HepG2 (cell line): ENCODE data around the gene FUT1. TPM values are rescaled to one million over a fixed set of nuclear protein-coding genes. Genes with fewer than 3 reads are reported as not detected.
A peak's percentile ranks its signal among the peaks of the same experiment; 100 is the strongest.

Experiments used
- AGO2 ChIP-seq: fragments of 200-400 bp; formaldehyde crosslinking; optimal IDR thresholded peaks from 2 replicates; pipeline ENCODE3; 2017; ENCODE audit warnings: mild to moderate bottlenecking, low read depth, low read length, moderate library complexity
- ARNTL ChIP-seq: sonication (generic); formaldehyde crosslinking; IDR thresholded peaks from 2 replicates; pipeline ENCODE4 v1.4.0; 2020; ENCODE audit warnings: mild to moderate bottlenecking, missing genetic modification reagents
- ASH2L ChIP-seq: fragments of 300-600, 200-600 bp; sonication (generic); IDR thresholded peaks from 2 replicates; pipeline ENCODE4 v1.7.0; 2017; ENCODE audit warnings: low read depth, mild to moderate bottlenecking, moderate library complexity, mixed read lengths, low read length; ENCODE audit not compliant: insufficient read length
- DBP ChIP-seq: sonication (generic); formaldehyde crosslinking; IDR thresholded peaks from 2 replicates; pipeline ENCODE4 v1.4.0; 2020; ENCODE audit warnings: missing genetic modification reagents; ENCODE audit errors: not compliant biosample characterization
- ELF1 ChIP-seq: sonication (generic); formaldehyde crosslinking; IDR thresholded peaks from 2 replicates; pipeline ENCODE4 v1.4.0; 2020; ENCODE audit warnings: missing genetic modification reagents
- ELF3 ChIP-seq: IDR thresholded peaks from 2 replicates; pipeline ENCODE4 v1.6.1; 2016; ENCODE audit warnings: missing genetic modification reagents, missing compliant biosample characterization
- ETS1 ChIP-seq: sonication (generic); formaldehyde crosslinking; IDR thresholded peaks from 2 replicates; pipeline ENCODE4 v1.4.0; 2020; ENCODE audit warnings: missing genetic modification reagents
- FOXA1 ChIP-seq, 2 experiments: fragments of 450-650 bp in 1 of 2; sonication (generic) in 1 of 2; formaldehyde crosslinking in 1 of 2; IDR thresholded peaks; 2 replicates each; pipeline versions ENCODE4 v1.4.0 to v1.6.1; 2016 to 2020; ENCODE audit warnings: missing genetic modification reagents in 1 of 2
- GPBP1L1 ChIP-seq: sonication (generic); formaldehyde crosslinking; IDR thresholded peaks from 2 replicates; pipeline ENCODE4 v1.5.0; 2020; ENCODE audit warnings: mild to moderate bottlenecking, missing genetic modification reagents
- KDM1A ChIP-seq: IDR thresholded peaks from 2 replicates; pipeline ENCODE4 v1.6.1; 2016; ENCODE audit warnings: missing compliant biosample characterization
- MTA1 ChIP-seq: sonication (generic); formaldehyde crosslinking; IDR thresholded peaks from 2 replicates; pipeline ENCODE4 v1.4.0; 2020; ENCODE audit warnings: missing genetic modification reagents, mild to moderate bottlenecking, borderline replicate concordance
- NCOA5 ChIP-seq: sonication (generic); formaldehyde crosslinking; IDR thresholded peaks from 2 replicates; pipeline ENCODE4 v1.4.0; 2020; ENCODE audit warnings: missing genetic modification reagents
- SAP130 ChIP-seq: IDR thresholded peaks from 2 replicates; pipeline ENCODE4 v1.6.1; 2016; ENCODE audit warnings: low read depth
- SETDB1 ChIP-seq: sonication (generic); formaldehyde crosslinking; IDR thresholded peaks from 2 replicates; pipeline ENCODE4 v1.5.1; 2020; ENCODE audit warnings: missing genetic modification reagents, mild to moderate bottlenecking, borderline replicate concordance
- TIGD3 ChIP-seq: sonication (generic); formaldehyde crosslinking; IDR thresholded peaks from 2 replicates; pipeline ENCODE4 v1.5.1; 2020; ENCODE audit warnings: mild to moderate bottlenecking, missing genetic modification reagents, borderline replicate concordance
- ZBTB49 ChIP-seq: sonication (generic); formaldehyde crosslinking; IDR thresholded peaks from 2 replicates; pipeline ENCODE4 v1.4.0; 2020; ENCODE audit warnings: missing genetic modification reagents, borderline replicate concordance
- ZC3H4 ChIP-seq: sonication (generic); formaldehyde crosslinking; IDR thresholded peaks from 2 replicates; pipeline ENCODE4 v1.4.0; 2020; ENCODE audit warnings: missing genetic modification reagents, borderline replicate concordance
- ZFP36L1 ChIP-seq: sonication (generic); formaldehyde crosslinking; IDR thresholded peaks from 2 replicates; pipeline ENCODE4 v1.8.0; 2022; ENCODE audit warnings: mild to moderate bottlenecking, missing genetic modification reagents, moderate library complexity
- ZNF781 ChIP-seq: sonication (generic); formaldehyde crosslinking; IDR thresholded peaks from 2 replicates; pipeline ENCODE4 v1.5.1; 2020; ENCODE audit warnings: borderline replicate concordance, mild to moderate bottlenecking, missing genetic modification reagents; ENCODE audit errors: not compliant biosample characterization
- polyA plus RNA-seq, 8 experiments: library from polyadenylated mRNA; depleted of rRNA in 3 of 8; stranded (reverse) in 7 of 8; unstranded in 1 of 8; fragments of >200 nt; fragmentation: Illumina TruSeq in 4 of 8; extraction: Trizol in 4 of 8; gene quantifications; 2 replicates each; pipeline versions ENCODE4 v1.2.1 to v1.2.3, GENCODE V29; 2011 to 2016; ENCODE audit warnings: low read depth in 4 of 8, missing spikeins in 1 of 8, mixed read lengths in 1 of 8; ENCODE audit not compliant: insufficient read depth in 1 of 8
- total RNA-seq, 5 experiments: library from RNA; depleted of rRNA; stranded (reverse); fragments of >200 nt; fragmentation: Illumina TruSeq; extraction: Trizol; gene quantifications; 2 replicates each; pipeline ENCODE4 v1.2.3, GENCODE V29; 2016; ENCODE audit warnings: low read depth in 1 of 5

The FUT1 gene
- total and polyA plus RNA-seq, 2 of the 13 experiments (the other 11 are each of a cell fraction or from before 2014, with no cell fraction given), result 0.07 to 1.1 TPM

- TF ChIP-seq MTA1 (CRISPR knock-in tag) (peak; percentile 55; the same call in 1 of the 2 replicates), FOXA1 (IDR thresholded peaks at IDR 0.05) (no peak), FOXA1 (CRISPR knock-in tag; IDR thresholded peaks at IDR 0.05) (peak; percentile 50), NCOA5 (CRISPR knock-in tag) (no peak), SETDB1 (CRISPR knock-in tag) (no peak), ZBTB49 (CRISPR knock-in tag) (no peak), TIGD3 (CRISPR knock-in tag) (no peak), ZFP36L1 (CRISPR knock-in tag) (no peak), DBP (no peak), ZNF781 (CRISPR knock-in tag) (no peak), ARNTL (no peak), ETS1 (no peak), ZC3H4 (CRISPR knock-in tag) (no peak), ASH2L (no peak), ELF1 (peak; percentile 64), AGO2 (no peak), KDM1A (CRISPR knock-in tag) (no peak), GPBP1L1 (no peak), ELF3 (peak; percentile 84), SAP130 (0 out of 2 replicates have a peak, but pooled peaks have one; percentile 24)
Measured at GRCh38 chr19:48757741-48758144, 5.3 kb upstream of the FUT1 start (continued).
